PFSK-1 (cell line): Measurements from ENCODE around the gene GMEB2.

Experiments used
- FOXP2 ChIP-seq: optimal IDR thresholded peaks from 2 replicates; pipeline ENCODE3; 2011; ENCODE audit warnings: borderline replicate concordance, control low read depth, inconsistent platforms; ENCODE audit not compliant: insufficient read depth; ENCODE audit errors: extremely low read length, extremely low read depth
- POLR2AphosphoS5 ChIP-seq: IDR thresholded peaks from 2 replicates; pipeline ENCODE4 v1.6.1; 2012; ENCODE audit warnings: low read depth, mild to moderate bottlenecking, control low read depth, low read length, moderate library complexity
- SIN3A ChIP-seq: IDR thresholded peaks from 2 replicates; pipeline ENCODE4 v1.6.1; 2012; ENCODE audit warnings: mild to moderate bottlenecking, low read length, moderate library complexity, borderline replicate concordance; ENCODE audit not compliant: insufficient read depth
- TAF1 ChIP-seq: IDR thresholded peaks from 2 replicates; pipeline ENCODE4 v1.6.1; 2012; ENCODE audit warnings: low read length, control low read depth, borderline replicate concordance; ENCODE audit not compliant: insufficient read depth
- TF ChIP-seq, protein P1 (sequence below), 2 experiments: IDR thresholded peaks; 2 replicates each; pipeline versions ENCODE4 v1.6.1 to v1.8.0; 2011 to 2012; ENCODE audit warnings: low read depth in 2 of 2, low read length in 2 of 2, control low read depth in 1 of 2, inconsistent platforms in 1 of 2, mild to moderate bottlenecking in 1 of 2, moderate library complexity in 1 of 2; ENCODE audit not compliant: insufficient read depth in 1 of 2

GMEB2 gene

DNA sequence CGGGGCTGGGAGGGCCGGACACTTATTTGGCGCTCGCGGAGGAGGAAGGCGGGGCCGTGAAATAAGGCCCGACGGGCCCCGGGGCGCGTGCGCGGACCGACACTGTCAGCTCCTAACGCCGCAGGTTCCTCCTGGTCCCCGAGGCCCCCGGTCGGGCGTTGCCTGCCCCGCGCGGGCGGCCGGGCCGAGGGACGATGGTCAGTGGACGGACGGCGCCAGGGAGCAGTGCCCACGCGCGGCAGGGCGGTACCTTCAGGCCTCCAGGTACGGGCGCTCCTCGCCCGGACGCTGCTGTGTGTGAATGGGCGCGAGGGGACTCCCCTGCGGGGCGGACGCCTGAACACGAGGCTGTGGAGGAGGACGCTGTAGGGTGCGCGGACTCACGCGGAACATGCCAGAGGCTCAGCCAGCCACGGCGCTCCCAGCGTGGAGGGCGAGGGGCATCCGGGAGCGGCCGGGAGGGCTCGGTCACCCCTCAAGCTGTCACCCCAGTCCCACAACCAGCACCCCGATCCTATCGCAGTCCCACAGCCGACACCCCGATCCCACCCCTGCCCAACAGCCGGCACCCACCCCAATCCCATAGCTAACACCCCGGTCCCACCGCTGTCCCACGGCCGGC, 339 bp upstream of the GMEB2 start:
- TF ChIP-seq, protein P1, sequence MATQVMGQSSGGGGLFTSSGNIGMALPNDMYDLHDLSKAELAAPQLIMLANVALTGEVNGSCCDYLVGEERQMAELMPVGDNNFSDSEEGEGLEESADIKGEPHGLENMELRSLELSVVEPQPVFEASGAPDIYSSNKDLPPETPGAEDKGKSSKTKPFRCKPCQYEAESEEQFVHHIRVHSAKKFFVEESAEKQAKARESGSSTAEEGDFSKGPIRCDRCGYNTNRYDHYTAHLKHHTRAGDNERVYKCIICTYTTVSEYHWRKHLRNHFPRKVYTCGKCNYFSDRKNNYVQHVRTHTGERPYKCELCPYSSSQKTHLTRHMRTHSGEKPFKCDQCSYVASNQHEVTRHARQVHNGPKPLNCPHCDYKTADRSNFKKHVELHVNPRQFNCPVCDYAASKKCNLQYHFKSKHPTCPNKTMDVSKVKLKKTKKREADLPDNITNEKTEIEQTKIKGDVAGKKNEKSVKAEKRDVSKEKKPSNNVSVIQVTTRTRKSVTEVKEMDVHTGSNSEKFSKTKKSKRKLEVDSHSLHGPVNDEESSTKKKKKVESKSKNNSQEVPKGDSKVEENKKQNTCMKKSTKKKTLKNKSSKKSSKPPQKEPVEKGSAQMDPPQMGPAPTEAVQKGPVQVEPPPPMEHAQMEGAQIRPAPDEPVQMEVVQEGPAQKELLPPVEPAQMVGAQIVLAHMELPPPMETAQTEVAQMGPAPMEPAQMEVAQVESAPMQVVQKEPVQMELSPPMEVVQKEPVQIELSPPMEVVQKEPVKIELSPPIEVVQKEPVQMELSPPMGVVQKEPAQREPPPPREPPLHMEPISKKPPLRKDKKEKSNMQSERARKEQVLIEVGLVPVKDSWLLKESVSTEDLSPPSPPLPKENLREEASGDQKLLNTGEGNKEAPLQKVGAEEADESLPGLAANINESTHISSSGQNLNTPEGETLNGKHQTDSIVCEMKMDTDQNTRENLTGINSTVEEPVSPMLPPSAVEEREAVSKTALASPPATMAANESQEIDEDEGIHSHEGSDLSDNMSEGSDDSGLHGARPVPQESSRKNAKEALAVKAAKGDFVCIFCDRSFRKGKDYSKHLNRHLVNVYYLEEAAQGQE (IDR thresholded peaks at IDR 0.05; ENCODE audit: insufficient read depth in 1 of 2, low read depth in 2 of 2, low read length in 2 of 2) = no peak
- TF ChIP-seq FOXP2 (peak; percentile 71), TAF1 (peak; percentile 96), POLR2AphosphoS5 (peak; percentile 69)

- TF ChIP-seq, protein P1 (IDR thresholded peaks at IDR 0.05; ENCODE audit: insufficient read depth in 1 of 2, low read depth in 2 of 2, low read length in 2 of 2) = no peak
- TF ChIP-seq POLR2AphosphoS5 = no peak; the same call in 1 of the 2 replicates
- TF ChIP-seq SIN3A = no peak
- no peak for TF ChIP-seq TAF1
- no peak for TF ChIP-seq FOXP2
Measured at GRCh38 chr20:63625771-63626423, 1.0 kb downstream of the GMEB2 start.

DNA sequence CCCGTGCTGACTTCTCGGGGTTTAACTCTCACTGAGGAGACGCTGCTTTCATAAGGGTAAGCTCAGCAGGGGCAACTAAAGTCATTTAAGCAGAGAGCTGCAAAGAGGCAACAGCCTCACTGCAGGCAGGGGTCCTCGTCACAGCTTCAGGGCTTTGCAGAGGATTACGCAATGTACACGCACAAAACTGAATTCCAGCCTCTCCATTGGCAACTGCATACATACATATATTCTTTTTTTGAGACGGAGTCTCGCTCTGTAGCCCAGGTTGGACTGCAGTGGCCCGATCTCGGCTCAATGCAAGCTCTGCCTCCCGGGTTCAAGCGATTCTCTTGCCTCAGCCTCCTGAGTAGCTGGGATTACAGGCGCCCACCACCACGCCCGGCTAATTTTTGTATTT, 2.4 kb downstream of the GMEB2 start:
- TF ChIP-seq TAF1 (no peak), SIN3A (no peak), FOXP2 (no peak), POLR2AphosphoS5 (no peak)
- TF ChIP-seq, protein P1 (IDR thresholded peaks at IDR 0.05; ENCODE audit: insufficient read depth in 1 of 2, low read depth in 2 of 2, low read length in 2 of 2) = no peak

DNA sequence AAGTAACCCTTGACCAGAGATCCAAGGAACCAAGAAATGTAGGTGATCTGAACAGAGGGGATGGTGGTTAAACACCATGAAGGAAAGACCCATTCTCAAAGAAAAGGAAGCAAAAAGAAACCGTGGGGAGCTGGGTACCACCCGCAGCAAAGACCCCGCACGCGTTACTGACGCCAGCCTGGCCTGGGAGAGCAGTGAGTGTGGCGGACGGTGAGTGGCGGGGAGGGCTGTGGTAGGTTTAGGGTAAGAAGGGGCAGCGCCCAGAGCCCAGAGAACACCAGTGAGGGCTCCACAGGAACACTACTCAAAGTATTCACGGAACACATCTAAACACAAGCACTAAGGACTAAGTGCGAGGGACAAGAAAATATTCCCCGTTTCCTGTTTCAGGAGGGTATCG, 4.2 kb downstream of the GMEB2 start:
- TF ChIP-seq SIN3A (no peak), FOXP2 (no peak), TAF1 (no peak), POLR2AphosphoS5 (no peak)
- TF ChIP-seq, protein P1 (IDR thresholded peaks at IDR 0.05; ENCODE audit: insufficient read depth in 1 of 2, low read depth in 2 of 2, low read length in 2 of 2) = no peak

DNA sequence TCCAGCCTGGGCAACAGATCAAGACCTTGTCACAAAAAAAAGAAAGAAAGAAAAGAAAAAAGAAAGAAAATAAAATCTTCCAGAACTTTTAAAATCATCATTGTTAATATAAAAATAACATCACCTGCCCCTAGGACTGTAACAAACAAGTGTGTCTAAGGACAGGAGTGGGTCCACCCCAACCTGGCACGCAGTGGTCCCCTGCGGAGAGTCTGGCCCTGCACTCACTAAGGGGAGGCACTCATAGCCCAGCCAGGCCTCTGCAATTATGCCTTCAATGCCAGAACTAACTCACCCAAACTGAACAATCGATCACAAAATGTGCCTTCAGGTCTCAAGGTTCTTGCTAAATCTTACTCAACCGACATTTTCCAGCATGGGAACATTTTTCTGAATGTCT, 4.8 kb downstream of the GMEB2 start:
- TF ChIP-seq TAF1 (no peak), FOXP2 (no peak), SIN3A (no peak), POLR2AphosphoS5 (no peak)
- TF ChIP-seq, protein P1 (IDR thresholded peaks at IDR 0.05; ENCODE audit: insufficient read depth in 1 of 2, low read depth in 2 of 2, low read length in 2 of 2) = no peak
